AG09319 (cell line): ENCODE results near the gene IHH.

ENCODE experiments used
- DNase-seq: peaks from one replicate; pipeline ENCODE4 v3.0.0-alpha.2; 2010; ENCODE audit warnings: low read depth; ENCODE audit errors: extremely low read depth
- CTCF ChIP-seq: IDR thresholded peaks from 2 replicates; pipeline ENCODE4 v1.5.1; 2011; ENCODE audit warnings: low read depth, mild to moderate bottlenecking, inconsistent platforms, low read length, moderate library complexity

The IHH gene

GRCh38 chr2:219054956-219055903, 5.5 kb downstream of the IHH start:
- DNase-seq = no peak
- no peak for TF ChIP-seq CTCF

GRCh38 chr2:219049282-219049681, 11.4 kb downstream of the IHH start:
- no peak for DNase-seq
- TF ChIP-seq CTCF = no peak

- no peak for TF ChIP-seq CTCF
- no peak for DNase-seq
Measured at GRCh38 chr2:219045937-219046550, 14.7 kb downstream of the IHH start.

GRCh38 chr2:219042750-219043149, 18.0 kb downstream of the IHH start:
- DNase-seq = no peak
- no peak for TF ChIP-seq CTCF

- DNase-seq = no peak
- no peak for TF ChIP-seq CTCF
Measured at GRCh38 chr2:219042157-219042556, 18.6 kb downstream of the IHH start.

- TF ChIP-seq CTCF = no peak
- peak; percentile 5 for DNase-seq
Measured at GRCh38 chr2:219041252-219041651, 19.5 kb downstream of the IHH start, which contains the start of gene CFAP65. Gene CFAP65, minus strand, starts transcription at chr2:219041516. Its CDS starts 2,468 bp downstream, at chr2:219039048.

- no peak for TF ChIP-seq CTCF
- no peak for DNase-seq
Measured at GRCh38 chr2:219038600-219038999, 22.1 kb downstream of the IHH start.
